HepG2 (cell line): ENCODE measurements around the gene FAM78A. TPM values are rescaled to one million over a fixed set of nuclear protein-coding genes. Genes with fewer than 3 reads are reported as not detected.

Experiments
- ATAC-seq: fragments of 200-7000 bp; cut with Tn5 transposase; 3 replicates; pipeline ENCODE4 v1.9.1; 2020; ENCODE audit warnings: mild to moderate bottlenecking, moderate library complexity
- BruUV-seq: library from RNA; stranded (reverse); fragments of 400-500 nt; replicated peaks from 2 replicates; lab custom pipeline; 2021; lab: Mats Ljungman, UMichigan
- CTCF ChIA-PET: fragments of 300-600 bp; formaldehyde crosslinking; extraction: SDS; loops from one replicate; lab custom pipeline; 2021; ENCODE audit warnings: low total read pairs, inconsistent platforms, low intra/inter-chr PET ratio; lab: Yijun Ruan, JAX
- POLR2A ChIA-PET: fragments of 350-600 bp; sonication (Branson Sonifier 250); formaldehyde crosslinking; loops from one replicate; lab custom pipeline; 2020; ENCODE audit warnings: antibody characterized with exemption, inconsistent platforms; lab: Yijun Ruan, JAX
- DNase-seq: peaks from one replicate; pipeline ENCODE4 v3.0.0-alpha.2; 2015; ENCODE audit warnings: low spot score
- FAIRE-seq: peaks from 3 replicates; lab custom pipeline; 2011; peaks lifted over from hg19 to GRCh38; lab: Jason Lieb, UNC
- H2AFZ ChIP-seq: one replicate; pipeline ENCODE4 v1.6.1; 2011; ENCODE audit warnings: low read length, inconsistent platforms
- H3K27ac ChIP-seq: fragments of 300-600 bp; 3 replicates; pipeline ENCODE4 v1.8.0; 2011; ENCODE audit warnings: mixed run types, mild to moderate bottlenecking, mixed read lengths, low read length, inconsistent platforms; ENCODE audit not compliant: insufficient read depth; ENCODE audit errors: extremely low read length
- H3K27me3 ChIP-seq, 2 experiments: fragments of 200-600 bp in 1 of 2; 2 replicates in 1 of 2; 3 replicates in 1 of 2; pipeline versions ENCODE4 v1.6.0 to v1.8.0; 2011; ENCODE audit warnings: low read length in 2 of 2, mild to moderate bottlenecking in 2 of 2, moderate library complexity in 2 of 2, inconsistent platforms in 1 of 2; ENCODE audit not compliant: insufficient read depth in 2 of 2, control insufficient read depth in 1 of 2
- H3K36me3 ChIP-seq, 2 experiments: fragments of 200-600 bp in 1 of 2; replicated peaks in 1 of 2; 2 replicates in 1 of 2; 3 replicates in 1 of 2; pipeline versions ENCODE4 v1.5.1 to v1.8.0; 2011; ENCODE audit warnings: low read length in 2 of 2, inconsistent platforms in 1 of 2; ENCODE audit not compliant: insufficient read depth in 2 of 2, control insufficient read depth in 1 of 2
- H3K4me1 ChIP-seq: 2 replicates; pipeline ENCODE4 v1.5.1; 2012; ENCODE audit warnings: low read length, inconsistent platforms; ENCODE audit not compliant: insufficient read depth
- H3K4me2 ChIP-seq: 2 replicates; pipeline ENCODE4 v1.6.0; 2011; ENCODE audit warnings: low read depth, low read length, inconsistent platforms
- H3K4me3 ChIP-seq, 3 experiments: fragments of 200-600 bp in 1 of 3; sonication (generic), shearing (Covaris generic) in 1 of 3; replicated peaks in 1 of 3; 2 replicates each; pipeline ENCODE4 v1.5.1; 2011 to 2016; ENCODE audit warnings: low read length in 3 of 3, inconsistent platforms in 2 of 3, low read depth in 2 of 3, mild to moderate bottlenecking in 2 of 3, control low read depth in 1 of 3, mixed read lengths in 1 of 3; ENCODE audit not compliant: insufficient read depth in 1 of 3
- H3K79me2 ChIP-seq: one replicate; pipeline ENCODE4 v1.6.1; 2011; ENCODE audit warnings: low read length, inconsistent platforms; ENCODE audit not compliant: insufficient read depth
- H3K9ac ChIP-seq: 2 replicates; pipeline ENCODE4 v1.6.0; 2011; ENCODE audit warnings: mild to moderate bottlenecking, low read depth, low read length, inconsistent platforms; ENCODE audit not compliant: insufficient read depth
- H3K9me3 ChIP-seq: 2 replicates; pipeline ENCODE4 v1.5.1; 2012; ENCODE audit warnings: mild to moderate bottlenecking, low read length
- H4K20me1 ChIP-seq: 2 replicates; pipeline ENCODE4 v1.6.0; 2011; ENCODE audit warnings: inconsistent platforms, mild to moderate bottlenecking, low read length, moderate library complexity; ENCODE audit not compliant: insufficient read depth
- ARNTL ChIP-seq: sonication (generic); formaldehyde crosslinking; IDR thresholded peaks from 2 replicates; pipeline ENCODE4 v1.4.0; 2020; ENCODE audit warnings: mild to moderate bottlenecking, missing genetic modification reagents
- BCL6 ChIP-seq: IDR thresholded peaks from 2 replicates; pipeline ENCODE4 v1.6.1; 2016; ENCODE audit warnings: missing genetic modification reagents, missing compliant biosample characterization
- BHLHE40 ChIP-seq: IDR thresholded peaks from 2 replicates; pipeline ENCODE4 v1.6.1; 2011; ENCODE audit warnings: low read length, improper control_type of control experiment
- EHMT2 ChIP-seq: fragments of 200-600 bp; sonication (generic); IDR thresholded peaks from 2 replicates; pipeline ENCODE4 v1.7.0; 2017; ENCODE audit warnings: antibody characterized with exemption, low read depth, low read length, borderline replicate concordance
- ELF3 ChIP-seq: IDR thresholded peaks from 2 replicates; pipeline ENCODE4 v1.6.1; 2016; ENCODE audit warnings: missing genetic modification reagents, missing compliant biosample characterization
- FOSL2 ChIP-seq: sonication (generic); formaldehyde crosslinking; IDR thresholded peaks from 2 replicates; pipeline ENCODE4 v1.4.0; 2020; ENCODE audit warnings: missing genetic modification reagents
- FOXA3 ChIP-seq: IDR thresholded peaks from 2 replicates; pipeline ENCODE4 v1.6.1; 2016; ENCODE audit warnings: missing genetic modification reagents, missing compliant biosample characterization
- FOXP1 ChIP-seq, 2 experiments: fragments of 450-650 bp in 1 of 2; IDR thresholded peaks; 2 replicates each; pipeline ENCODE4 v1.6.1; 2017 to 2018; ENCODE audit warnings: antibody characterized with exemption in 1 of 2
- HES4 ChIP-seq: sonication (generic); formaldehyde crosslinking; IDR thresholded peaks from 2 replicates; pipeline ENCODE4 v1.9.0; 2021; ENCODE audit warnings: mild to moderate bottlenecking, missing genetic modification reagents, borderline replicate concordance
- HOXA3 ChIP-seq: sonication (generic); formaldehyde crosslinking; IDR thresholded peaks from 2 replicates; pipeline ENCODE4 v1.5.0; 2020; ENCODE audit warnings: missing genetic modification reagents
- JUND ChIP-seq: sonication (generic); formaldehyde crosslinking; IDR thresholded peaks from 2 replicates; pipeline ENCODE4 v1.8.0; 2022; ENCODE audit warnings: mild to moderate bottlenecking, missing genetic modification reagents
- KAT2B ChIP-seq: fragments of 150-350 bp; IDR thresholded peaks from 2 replicates; pipeline ENCODE4 v1.6.1; 2014; ENCODE audit warnings: low read depth, low read length, borderline replicate concordance
- MAFF ChIP-seq: IDR thresholded peaks from 2 replicates; pipeline ENCODE4 v1.6.1; 2011; ENCODE audit warnings: low read depth, low read length, improper control_type of control experiment
- RELA ChIP-seq: sonication (generic); formaldehyde crosslinking; IDR thresholded peaks from 2 replicates; pipeline ENCODE4 v1.4.0; 2020; ENCODE audit warnings: missing genetic modification reagents
- SOX13 ChIP-seq, 3 experiments: fragments of 450-650 bp in 1 of 3; sonication (generic) in 1 of 3; formaldehyde crosslinking in 1 of 3; IDR thresholded peaks in 2 of 3; conservative IDR thresholded peaks in 1 of 3; 2 replicates each; pipeline versions ENCODE4 v1.5.0 to v1.6.1; 2016 to 2020; ENCODE audit warnings: antibody characterized with exemption in 1 of 3, mild to moderate bottlenecking in 1 of 3, missing compliant biosample characterization in 1 of 3, missing genetic modification reagents in 1 of 3, moderate library complexity in 1 of 3
- SOX5 ChIP-seq: IDR thresholded peaks from 2 replicates; pipeline ENCODE4 v1.6.1; 2016; ENCODE audit warnings: borderline replicate concordance
- SOX6 ChIP-seq, 2 experiments: fragments of 450-650 bp in 1 of 2; sonication (generic) in 1 of 2; formaldehyde crosslinking in 1 of 2; IDR thresholded peaks; 2 replicates each; pipeline versions ENCODE4 v1.4.0 to v1.6.1; 2017 to 2020; ENCODE audit warnings: antibody characterized with exemption in 1 of 2, mild to moderate bottlenecking in 1 of 2, missing genetic modification reagents in 1 of 2
- THAP11 ChIP-seq: IDR thresholded peaks from 2 replicates; pipeline ENCODE4 v1.6.1; 2016; ENCODE audit warnings: missing biosample characterization, missing genetic modification reagents
- ZC3H13 ChIP-seq: sonication (generic); formaldehyde crosslinking; IDR thresholded peaks from 2 replicates; pipeline ENCODE4 v1.8.1; 2023; ENCODE audit warnings: mild to moderate bottlenecking, missing genetic modification reagents, moderate library complexity
- ZC3H4 ChIP-seq: sonication (generic); formaldehyde crosslinking; IDR thresholded peaks from 2 replicates; pipeline ENCODE4 v1.4.0; 2020; ENCODE audit warnings: missing genetic modification reagents, borderline replicate concordance
- WGBS: methylation state at CpG from one replicate; pipeline ENCODE4 v1.1.6; 2017; ENCODE audit warnings: low lambda C conversion rate; 5-methylcytosine and 5-hydroxymethylcytosine counted together
- in situ Hi-C: cut with HindIII; loops from 2 replicates; pipeline ENCODE4 v1.10.0; 2017; ENCODE audit warnings: low pct_unique_long_range_greater_than_20kb; ENCODE audit not compliant: extremely low pct_ligation_motif_present
- intact Hi-C: fragments of 100-400 bp; cut with micrococcal nuclease; formaldehyde crosslinking; loops from one replicate; pipeline ENCODE4 v1.10.0; 2022; ENCODE audit not compliant: unreplicated experiment
- polyA plus RNA-seq, 8 experiments: library from polyadenylated mRNA; depleted of rRNA in 3 of 8; stranded (reverse) in 7 of 8; unstranded in 1 of 8; fragments of >200 nt; fragmentation: Illumina TruSeq in 4 of 8; extraction: Trizol in 4 of 8; gene quantifications; 2 replicates each; pipeline versions ENCODE4 v1.2.1 to v1.2.3, GENCODE V29; 2011 to 2016; ENCODE audit warnings: low read depth in 4 of 8, missing spikeins in 1 of 8, mixed read lengths in 1 of 8; ENCODE audit not compliant: insufficient read depth in 1 of 8
- total RNA-seq, 5 experiments: library from RNA; depleted of rRNA; stranded (reverse); fragments of >200 nt; fragmentation: Illumina TruSeq; extraction: Trizol; gene quantifications; 2 replicates each; pipeline ENCODE4 v1.2.3, GENCODE V29; 2016; ENCODE audit warnings: low read depth in 1 of 5
- TF ChIP-seq, protein P1 (sequence below): sonication (generic); formaldehyde crosslinking; IDR thresholded peaks from 2 replicates; pipeline ENCODE4 v1.4.0; 2020; ENCODE audit warnings: missing genetic modification reagents
- TF ChIP-seq, protein P2 (sequence below): sonication (generic); formaldehyde crosslinking; IDR thresholded peaks from 2 replicates; pipeline ENCODE4 v1.8.1; 2023; ENCODE audit warnings: mild to moderate bottlenecking, missing genetic modification reagents

The FAM78A gene
- total and polyA plus RNA-seq, 2 of the 13 experiments (the other 11 are each of a cell fraction or from before 2014, with no cell fraction given): 0.18 to 0.62 TPM

DNA sequence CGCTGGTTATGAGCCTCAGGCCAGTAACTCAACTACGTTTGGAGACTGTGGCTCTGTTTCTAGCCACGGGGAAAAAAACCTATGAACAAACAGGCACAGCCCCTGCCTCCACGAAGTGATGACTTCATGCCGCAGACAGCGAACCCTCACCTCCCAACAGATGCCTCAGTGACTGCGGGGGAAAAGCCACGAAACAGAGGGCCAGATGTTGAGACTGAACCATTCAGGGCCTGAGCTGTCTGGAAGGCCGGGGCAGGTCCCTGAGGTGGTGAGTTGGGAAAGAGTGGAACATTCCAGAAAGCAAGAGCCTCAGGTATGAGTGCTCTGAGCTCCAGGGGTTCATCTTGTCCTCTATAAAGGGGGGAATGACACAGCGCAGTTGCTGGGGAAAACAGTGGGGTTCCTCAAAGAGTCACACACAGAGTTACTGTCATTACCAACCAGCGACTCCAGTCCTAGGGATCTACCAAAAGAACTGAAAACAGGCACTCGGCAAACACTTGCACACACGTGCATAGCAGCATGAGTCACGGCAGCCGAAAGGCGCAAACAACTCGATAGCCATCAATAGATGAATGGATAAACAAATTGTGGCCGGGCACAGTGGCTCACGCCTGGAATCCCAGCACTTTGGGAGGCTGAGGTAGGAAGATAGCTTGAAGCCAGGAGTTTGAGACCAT is 28.5 kb upstream of the FAM78A start:
- H3K9ac ChIP-seq: no peak overlapping the region
- TF ChIP-seq MAFF (no peak), SOX13 (IDR thresholded peaks at IDR 0.05) (no peak), SOX13 (CRISPR knock-in tag; conservative IDR thresholded peaks at IDR 0.05 in 1 of 2, IDR thresholded peaks at IDR 0.05 in 1 of 2) (peak in 1 of 2 experiments; percentile 46; a peak in 1 of 4 replicates), EHMT2 (no peak), SOX6 (IDR thresholded peaks at IDR 0.05) (no peak), SOX6 (CRISPR knock-in tag; IDR thresholded peaks at IDR 0.05) (no peak; the same call in 1 of the 2 replicates), ZC3H4 (CRISPR knock-in tag) (no peak), ZC3H13 (CRISPR knock-in tag) (no peak), ELF3 (no peak), FOXP1 (IDR thresholded peaks at IDR 0.05) (peak; percentile 38; the same call in 1 of the 2 replicates), FOXP1 (CRISPR knock-in tag; IDR thresholded peaks at IDR 0.05) (peak; percentile 68; the same call in 1 of the 2 replicates), SOX5 (CRISPR knock-in tag) (peak; percentile 48; the same call in 1 of the 2 replicates), THAP11 (CRISPR knock-in tag) (peak; percentile 21; the same call in 1 of the 2 replicates), HOXA3 (CRISPR knock-in tag) (0 out of 2 replicates have a peak, but pooled peaks have one; percentile 24), JUND (CRISPR knock-in tag) (0 out of 2 replicates have a peak, but pooled peaks have one; percentile 20), BHLHE40 (peak; percentile 96), FOSL2 (CRISPR knock-in tag) (peak; percentile 96), ARNTL (CRISPR knock-in tag) (no peak), BCL6 (CRISPR knock-in tag) (0 out of 2 replicates have a peak, but pooled peaks have one; percentile 19), FOXA3 (CRISPR knock-in tag) (0 out of 2 replicates have a peak, but pooled peaks have one; percentile 18), HES4 (CRISPR knock-in tag) (no peak), RELA (CRISPR knock-in tag) (no peak), KAT2B (peak; percentile 66; the same call in 1 of the 2 replicates)
- TF ChIP-seq, protein P1, sequence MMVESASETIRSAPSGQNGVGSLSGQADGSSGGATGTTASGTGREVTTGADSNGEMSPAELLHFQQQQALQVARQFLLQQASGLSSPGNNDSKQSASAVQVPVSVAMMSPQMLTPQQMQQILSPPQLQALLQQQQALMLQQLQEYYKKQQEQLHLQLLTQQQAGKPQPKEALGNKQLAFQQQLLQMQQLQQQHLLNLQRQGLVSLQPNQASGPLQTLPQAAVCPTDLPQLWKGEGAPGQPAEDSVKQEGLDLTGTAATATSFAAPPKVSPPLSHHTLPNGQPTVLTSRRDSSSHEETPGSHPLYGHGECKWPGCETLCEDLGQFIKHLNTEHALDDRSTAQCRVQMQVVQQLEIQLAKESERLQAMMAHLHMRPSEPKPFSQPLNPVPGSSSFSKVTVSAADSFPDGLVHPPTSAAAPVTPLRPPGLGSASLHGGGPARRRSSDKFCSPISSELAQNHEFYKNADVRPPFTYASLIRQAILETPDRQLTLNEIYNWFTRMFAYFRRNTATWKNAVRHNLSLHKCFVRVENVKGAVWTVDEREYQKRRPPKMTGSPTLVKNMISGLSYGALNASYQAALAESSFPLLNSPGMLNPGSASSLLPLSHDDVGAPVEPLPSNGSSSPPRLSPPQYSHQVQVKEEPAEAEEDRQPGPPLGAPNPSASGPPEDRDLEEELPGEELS (CRISPR knock-in tag): peak; percentile 39; the same call in 1 of the 2 replicates
- TF ChIP-seq, protein P2, sequence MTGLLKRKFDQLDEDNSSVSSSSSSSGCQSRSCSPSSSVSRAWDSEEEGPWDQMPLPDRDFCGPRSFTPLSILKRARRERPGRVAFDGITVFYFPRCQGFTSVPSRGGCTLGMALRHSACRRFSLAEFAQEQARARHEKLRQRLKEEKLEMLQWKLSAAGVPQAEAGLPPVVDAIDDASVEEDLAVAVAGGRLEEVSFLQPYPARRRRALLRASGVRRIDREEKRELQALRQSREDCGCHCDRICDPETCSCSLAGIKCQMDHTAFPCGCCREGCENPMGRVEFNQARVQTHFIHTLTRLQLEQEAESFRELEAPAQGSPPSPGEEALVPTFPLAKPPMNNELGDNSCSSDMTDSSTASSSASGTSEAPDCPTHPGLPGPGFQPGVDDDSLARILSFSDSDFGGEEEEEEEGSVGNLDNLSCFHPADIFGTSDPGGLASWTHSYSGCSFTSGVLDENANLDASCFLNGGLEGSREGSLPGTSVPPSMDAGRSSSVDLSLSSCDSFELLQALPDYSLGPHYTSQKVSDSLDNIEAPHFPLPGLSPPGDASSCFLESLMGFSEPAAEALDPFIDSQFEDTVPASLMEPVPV (CRISPR knock-in tag): no peak

More for the DNA sequence above, 28.5 kb upstream of the FAM78A start:
- Histone ChIP-seq H3K36me3 (no peaks in the 10 kb centered on the region), H3K9me3 (no peaks in the 10 kb centered on the region), H4K20me1 (no peaks in the 10 kb centered on the region), H3K4me1 (peaks cover 13% of the 10 kb centered on the region), H3K27me3 (peaks cover 7 to 54% of the 10 kb centered on the region in 2 experiments; a peak in 4 of 5 replicates), H3K79me2 (no peaks in the 10 kb centered on the region), H3K4me2 (no peak overlapping the region; the same call in 1 of the 2 replicates), H2AFZ (no peak overlapping the region), H3K27ac (no peak overlapping the region), H3K4me3 (no peak overlapping the region)
- ATAC-seq: peak; percentile 59
- in situ Hi-C loops (no loop called here), intact Hi-C loops (no loop called here)
- no TSS peak for BruUV-seq
- no peak for FAIRE-seq
- 8% methylated on average over 19 of the region's 19 CpGs for WGBS
- POLR2A ChIA-PET: no interaction called here
- peak; percentile 54 for DNase-seq
- CTCF ChIA-PET: no interaction called here
